Mesenchymal stem cell (in vitro differentiated cells and primary cell): ENCODE measurements around the gene ARHGAP15. TPM values are rescaled to one million over a fixed set of nuclear protein-coding genes. Genes with fewer than 3 reads are reported as not detected.

Experiments used
- DNase-seq: peaks from one replicate; pipeline ENCODE4 v3.0.0-alpha.2; 2013
- H2AFZ ChIP-seq: one replicate; pipeline ENCODE4 v1.6.1; 2013; ENCODE audit warnings: low read depth, mild to moderate bottlenecking, control low read depth, inconsistent platforms, low read length, moderate library complexity
- H2AK5ac ChIP-seq: 2 replicates; pipeline ENCODE4 v1.6.1; 2013; ENCODE audit warnings: low read length, moderate library complexity, mild to moderate bottlenecking, inconsistent platforms; ENCODE audit not compliant: severe bottlenecking
- H2BK120ac ChIP-seq: one replicate; pipeline ENCODE4 v1.6.1; 2013; ENCODE audit warnings: low read depth, mild to moderate bottlenecking, inconsistent platforms, low read length, moderate library complexity
- H2BK12ac ChIP-seq, 2 experiments: one replicate each; pipeline ENCODE4 v1.6.1; 2013; ENCODE audit warnings: inconsistent platforms in 2 of 2, low read length in 2 of 2, mild to moderate bottlenecking in 2 of 2, moderate library complexity in 2 of 2, control low read depth in 1 of 2
- H2BK15ac ChIP-seq: one replicate; pipeline ENCODE4 v1.6.1; 2013; ENCODE audit warnings: mild to moderate bottlenecking, low read depth, inconsistent platforms; ENCODE audit not compliant: poor library complexity, severe bottlenecking
- H2BK5ac ChIP-seq: 2 replicates; pipeline ENCODE4 v1.6.1; 2013; ENCODE audit warnings: low read depth, mild to moderate bottlenecking, low read length, control low read depth, inconsistent platforms; ENCODE audit not compliant: poor library complexity, severe bottlenecking
- H3K14ac ChIP-seq, 2 experiments: one replicate each; pipeline ENCODE4 v1.6.1; 2013; ENCODE audit warnings: inconsistent platforms in 2 of 2, low read length in 2 of 2, control low read depth in 1 of 2, mild to moderate bottlenecking in 1 of 2, moderate library complexity in 1 of 2
- H3K18ac ChIP-seq, 2 experiments: one replicate each; pipeline ENCODE4 v1.6.1; 2013; ENCODE audit warnings: inconsistent platforms in 2 of 2, low read length in 2 of 2, control low read depth in 1 of 2, low read depth in 1 of 2, mild to moderate bottlenecking in 1 of 2
- H3K23ac ChIP-seq, 2 experiments: one replicate each; pipeline ENCODE4 v1.6.1; 2013; ENCODE audit warnings: inconsistent platforms in 2 of 2, low read length in 2 of 2, mild to moderate bottlenecking in 2 of 2, moderate library complexity in 2 of 2, control low read depth in 1 of 2
- H3K27ac ChIP-seq: 2 replicates; pipeline ENCODE4 v1.5.1; 2013; ENCODE audit warnings: mild to moderate bottlenecking, moderate library complexity, low read length, control low read depth, inconsistent platforms; ENCODE audit not compliant: poor library complexity, severe bottlenecking
- H3K27me3 ChIP-seq, 2 experiments: 2 replicates each; pipeline versions ENCODE4 v1.6.1 to v1.7.0; 2013; ENCODE audit warnings: low read length in 2 of 2, mild to moderate bottlenecking in 2 of 2, moderate library complexity in 2 of 2, control low read depth in 1 of 2, inconsistent platforms in 1 of 2; ENCODE audit not compliant: control insufficient read depth in 1 of 2, insufficient read depth in 1 of 2
- H3K36me3 ChIP-seq, 2 experiments: 2 replicates each; pipeline versions ENCODE4 v1.6.1 to v1.7.0; 2013; ENCODE audit warnings: low read length in 2 of 2, control low read depth in 1 of 2, inconsistent platforms in 1 of 2, low read depth in 1 of 2, mild to moderate bottlenecking in 1 of 2; ENCODE audit not compliant: insufficient read depth in 2 of 2, control insufficient read depth in 1 of 2
- H3K4ac ChIP-seq, 2 experiments: one replicate each; pipeline ENCODE4 v1.6.1; 2013; ENCODE audit warnings: inconsistent platforms in 2 of 2, low read length in 2 of 2, mild to moderate bottlenecking in 2 of 2, moderate library complexity in 2 of 2, control low read depth in 1 of 2, low read depth in 1 of 2
- H3K4me1 ChIP-seq: 2 replicates; pipeline ENCODE4 v1.6.1; 2013; ENCODE audit warnings: low read depth, low read length, control low read depth; ENCODE audit not compliant: control insufficient read depth, insufficient read depth
- H3K4me2 ChIP-seq: 2 replicates; pipeline ENCODE4 v1.6.1; 2013; ENCODE audit warnings: low read length, mild to moderate bottlenecking, inconsistent platforms; ENCODE audit not compliant: poor library complexity, severe bottlenecking
- H3K4me3 ChIP-seq, 2 experiments: 2 replicates each; pipeline versions ENCODE4 v1.5.1 to v1.7.0; 2013; ENCODE audit warnings: low read length in 2 of 2, mild to moderate bottlenecking in 2 of 2, control low read depth in 1 of 2, low read depth in 1 of 2; ENCODE audit not compliant: insufficient read depth in 1 of 2
- H3K79me1 ChIP-seq: replicated peaks from 2 replicates; pipeline ENCODE4 v1.6.1; 2013; ENCODE audit warnings: mild to moderate bottlenecking, control low read depth, low read length, inconsistent platforms; ENCODE audit not compliant: poor library complexity, severe bottlenecking
- H3K9ac ChIP-seq: 2 replicates; pipeline ENCODE4 v1.7.0; 2013; ENCODE audit warnings: mild to moderate bottlenecking, low read length, moderate library complexity
- H3K9me3 ChIP-seq: 2 replicates; pipeline ENCODE4 v1.7.0; 2013; ENCODE audit warnings: mild to moderate bottlenecking, low read length; ENCODE audit not compliant: control insufficient read depth
- H4K8ac ChIP-seq: one replicate; pipeline ENCODE4 v1.6.1; 2013; ENCODE audit warnings: inconsistent platforms, mild to moderate bottlenecking, low read length, moderate library complexity
- H4K91ac ChIP-seq: one replicate; pipeline ENCODE4 v1.6.1; 2013; ENCODE audit warnings: mild to moderate bottlenecking, low read length, inconsistent platforms
- WGBS: methylation state at CpG from one replicate; pipeline ENCODE4 v1.1.7; 2013; ENCODE audit warnings: mixed read lengths; 5-methylcytosine and 5-hydroxymethylcytosine counted together
- polyA plus RNA-seq, 2 experiments: library from polyadenylated mRNA; stranded (reverse); fragments of 200-250 nt; gene quantifications; one replicate each; pipeline ENCODE4 v1.2.3, GENCODE V29; 2013

Gene ARHGAP15
- 0.14 TPM for polyA plus RNA-seq (2013, experiment 1 of 2)
- polyA plus RNA-seq (2013, experiment 2 of 2) = 0.18 TPM

- no peaks in the 10 kb centered on the region for H3K79me1 ChIP-seq
- H3K4me3 ChIP-seq = no peak within 1 kb of the TSS
- H3K4me1 ChIP-seq = peaks cover 5% of the 10 kb centered on the region
- H4K91ac ChIP-seq = no peak within 1 kb of the TSS
- no peak within 1 kb of the TSS for H2BK15ac ChIP-seq
- no peak within 1 kb of the TSS for H4K8ac ChIP-seq
- no peaks in the 10 kb centered on the region for H3K36me3 ChIP-seq
- H3K27me3 ChIP-seq = peaks cover 0 to 3% of the 10 kb centered on the region in 2 experiments
- no peak within 1 kb of the TSS for H3K27ac ChIP-seq
- no peak for DNase-seq
- no peak within 1 kb of the TSS for H3K14ac ChIP-seq
- H3K18ac ChIP-seq = no peak within 1 kb of the TSS
- H3K4ac ChIP-seq = no peak within 1 kb of the TSS
- no peak within 1 kb of the TSS for H2BK12ac ChIP-seq
- H2BK120ac ChIP-seq = no peak within 1 kb of the TSS
- 94% methylated on average over 7 of the region's 13 CpGs for WGBS
- H2AK5ac ChIP-seq = no peak within 1 kb of the TSS
- no peak within 1 kb of the TSS for H2BK5ac ChIP-seq
- no peak within 1 kb of the TSS for H3K23ac ChIP-seq
- H3K9ac ChIP-seq = no peak within 1 kb of the TSS
- no peak within 1 kb of the TSS for H3K4me2 ChIP-seq
- no peak within 1 kb of the TSS for H2AFZ ChIP-seq
- H3K9me3 ChIP-seq = no peaks in the 10 kb centered on the region
Measured at GRCh38 chr2:143128681-143129580, at the start of gene ARHGAP15. TSS of gene ARHGAP15 (plus strand) at chr2:143129419.

- H3K79me1 ChIP-seq = no peaks in the 10 kb centered on the region
- WGBS = 100% methylated on average over 1 of the region's 1 CpG
Measured at GRCh38 chr2:143081616-143082015, 47.6 kb upstream of the ARHGAP15 start.

DNA sequence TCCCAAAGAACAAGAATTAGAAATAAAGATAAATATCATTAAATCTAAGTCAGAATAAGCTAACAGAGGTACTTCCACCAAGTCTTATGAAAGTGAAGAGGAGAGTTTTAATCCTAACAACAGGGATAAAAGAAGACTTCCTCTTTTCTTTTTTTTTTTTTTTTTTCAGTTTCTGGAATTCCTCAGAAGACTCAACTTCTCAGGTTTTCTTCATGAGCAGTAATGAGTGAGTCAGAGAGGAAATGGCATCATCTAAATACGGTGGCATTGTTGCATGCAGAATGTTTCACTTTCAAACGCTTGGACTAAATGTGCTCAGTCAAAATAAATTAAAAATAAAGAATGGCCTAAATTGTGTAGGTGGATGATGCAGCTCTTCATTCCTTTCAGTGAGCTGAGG, 45.6 kb upstream of the ARHGAP15 start:
- peaks cover 2% of the 10 kb centered on the region for H3K4me1 ChIP-seq
- no peak overlapping the region for H4K8ac ChIP-seq
- peak; percentile 88 for DNase-seq
- H2BK12ac ChIP-seq = no peak overlapping the region
- no peaks in the 10 kb centered on the region for H3K36me3 ChIP-seq
- no peak overlapping the region for H3K4ac ChIP-seq
- H2AK5ac ChIP-seq = no peak overlapping the region
- H3K4me3 ChIP-seq = peak overlapping the region in 1 of 2 experiments; percentile 47
- no peak overlapping the region for H3K14ac ChIP-seq
- H3K23ac ChIP-seq = no peak overlapping the region
- H3K9me3 ChIP-seq = no peaks in the 10 kb centered on the region
- peak overlapping the region; percentile 47 for H3K4me2 ChIP-seq
- H2BK5ac ChIP-seq = no peak overlapping the region
- H3K18ac ChIP-seq = peak overlapping the region in 1 of 2 experiments; percentile 59
- no peak overlapping the region for H3K9ac ChIP-seq
- H2BK15ac ChIP-seq = no peak overlapping the region
- no peaks in the 10 kb centered on the region for H3K79me1 ChIP-seq
- no peak overlapping the region for H2AFZ ChIP-seq
- H4K91ac ChIP-seq = no peak overlapping the region
- WGBS = 0% methylated on average over 2 of the region's 2 CpGs
- H3K27me3 ChIP-seq = no peaks in the 10 kb centered on the region
- no peak overlapping the region for H2BK120ac ChIP-seq
- no peak overlapping the region for H3K27ac ChIP-seq

More at GRCh38 chr2:143081616-143082015, 47.6 kb upstream of the ARHGAP15 start:
- H3K4me3 ChIP-seq = no peak overlapping the region
- no peaks in the 10 kb centered on the region for H3K27me3 ChIP-seq
- H3K9me3 ChIP-seq = no peaks in the 10 kb centered on the region
- H4K8ac ChIP-seq = no peak overlapping the region
- no peak overlapping the region for H3K4ac ChIP-seq
- no peak overlapping the region for H3K4me2 ChIP-seq
- H2AK5ac ChIP-seq = no peak overlapping the region
- H2BK15ac ChIP-seq = no peak overlapping the region
- no peaks in the 10 kb centered on the region for H3K36me3 ChIP-seq
- H2BK5ac ChIP-seq = no peak overlapping the region
- H3K27ac ChIP-seq = no peak overlapping the region
- no peak overlapping the region for H4K91ac ChIP-seq
- H3K9ac ChIP-seq = no peak overlapping the region
- H3K4me1 ChIP-seq = peaks cover 2% of the 10 kb centered on the region
- H2BK120ac ChIP-seq = no peak overlapping the region
- H2BK12ac ChIP-seq = no peak overlapping the region
- no peak for DNase-seq
- no peak overlapping the region for H3K18ac ChIP-seq
- H3K14ac ChIP-seq = no peak overlapping the region
- no peak overlapping the region for H3K23ac ChIP-seq
- no peak overlapping the region for H2AFZ ChIP-seq

DNA sequence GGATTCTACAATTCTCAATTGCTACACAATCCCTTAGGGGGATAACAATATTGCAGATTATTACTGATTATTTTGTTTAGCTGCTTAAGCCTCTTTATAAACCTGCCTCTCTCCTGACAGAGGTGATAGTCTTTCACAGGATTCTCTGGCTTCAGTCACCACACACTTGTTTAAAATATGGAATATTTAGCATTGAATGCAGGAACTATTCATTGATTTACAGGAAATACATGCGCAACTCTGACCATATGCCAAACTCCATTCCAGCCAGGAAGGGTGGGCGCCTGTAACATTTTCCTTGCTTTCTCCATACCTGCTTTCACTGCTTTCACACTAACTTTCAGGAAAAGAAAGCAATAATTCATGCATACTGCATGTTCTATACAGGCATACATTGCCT, 44.8 kb upstream of the ARHGAP15 start:
- H3K4me3 ChIP-seq = no peak overlapping the region
- H3K79me1 ChIP-seq = no peaks in the 10 kb centered on the region
- H2BK12ac ChIP-seq = peak overlapping the region in 1 of 2 experiments; percentile 52
- H2AK5ac ChIP-seq = no peak overlapping the region
- H3K14ac ChIP-seq = no peak overlapping the region
- H3K4me2 ChIP-seq = no peak overlapping the region
- no peaks in the 10 kb centered on the region for H3K27me3 ChIP-seq
- H3K36me3 ChIP-seq = no peaks in the 10 kb centered on the region
- H3K4ac ChIP-seq = no peak overlapping the region
- H3K9me3 ChIP-seq = no peaks in the 10 kb centered on the region
- WGBS = 99% methylated on average over 2 of the region's 2 CpGs
- no peak overlapping the region for H4K91ac ChIP-seq
- no peak overlapping the region for H3K9ac ChIP-seq
- H3K4me1 ChIP-seq = peaks cover 2% of the 10 kb centered on the region
- no peak overlapping the region for H3K18ac ChIP-seq
- DNase-seq = no peak
- H2BK120ac ChIP-seq = no peak overlapping the region
- H2AFZ ChIP-seq = no peak overlapping the region
- no peak overlapping the region for H4K8ac ChIP-seq
- H2BK5ac ChIP-seq = no peak overlapping the region
- H3K27ac ChIP-seq = no peak overlapping the region
- H2BK15ac ChIP-seq = no peak overlapping the region
- no peak overlapping the region for H3K23ac ChIP-seq
